Activated CD8-positive, alpha-beta memory T cell treated with anti-CD3 and anti-CD28 coated beads, Interleukin-2, amount 50 U/mL, for 48 hours (primary cell): ENCODE results near the gene KRTAP10-2.
A peak's percentile ranks its signal among the peaks of the same experiment; 100 is the strongest.
"Not testable (repeated sequence)": the region's sequence is repeated elsewhere in the genome, so short reads cannot be mapped to it uniquely, and the experiment has no call there.

ENCODE experiments used
- DNase-seq: peaks from one replicate; pipeline ENCODE4 v3.0.0-alpha.2; 2020

KRTAP10-2 gene, protein sequence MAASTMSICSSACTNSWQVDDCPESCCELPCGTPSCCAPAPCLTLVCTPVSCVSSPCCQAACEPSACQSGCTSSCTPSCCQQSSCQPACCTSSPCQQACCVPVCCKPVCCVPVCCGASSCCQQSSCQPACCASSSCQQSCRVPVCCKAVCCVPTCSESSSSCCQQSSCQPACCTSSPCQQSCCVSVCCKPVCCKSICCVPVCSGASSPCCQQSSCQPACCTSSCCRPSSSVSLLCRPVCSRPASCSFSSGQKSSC

GRCh38 chr21:44551340-44551961 lies at the start of gene KRTAP10-2:
KRTAP10-2 (minus strand) TSS chr21:44551505; CDS start chr21:44551458, 47 bp downstream.
- peak; percentile 33 for DNase-seq

DNA sequence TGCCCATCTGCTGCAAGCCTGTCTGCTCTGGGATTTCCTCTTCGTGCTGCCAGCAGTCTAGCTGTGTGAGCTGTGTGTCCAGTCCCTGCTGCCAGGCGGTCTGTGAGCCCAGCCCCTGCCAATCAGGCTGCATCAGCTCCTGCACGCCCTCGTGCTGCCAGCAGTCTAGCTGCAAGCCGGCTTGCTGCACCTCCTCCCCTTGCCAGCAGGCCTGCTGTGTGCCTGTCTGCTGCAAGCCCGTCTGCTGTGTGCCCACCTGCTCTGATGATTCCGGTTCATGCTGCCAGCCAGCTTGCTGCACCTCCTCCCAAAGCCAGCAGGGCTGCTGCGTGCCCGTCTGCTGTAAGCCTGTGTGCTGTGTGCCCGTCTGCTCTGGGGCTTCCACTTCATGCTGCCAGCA lies 49.8 kb upstream of the KRTAP10-2 start:
- DNase-seq = not testable (repeated sequence)

DNA sequence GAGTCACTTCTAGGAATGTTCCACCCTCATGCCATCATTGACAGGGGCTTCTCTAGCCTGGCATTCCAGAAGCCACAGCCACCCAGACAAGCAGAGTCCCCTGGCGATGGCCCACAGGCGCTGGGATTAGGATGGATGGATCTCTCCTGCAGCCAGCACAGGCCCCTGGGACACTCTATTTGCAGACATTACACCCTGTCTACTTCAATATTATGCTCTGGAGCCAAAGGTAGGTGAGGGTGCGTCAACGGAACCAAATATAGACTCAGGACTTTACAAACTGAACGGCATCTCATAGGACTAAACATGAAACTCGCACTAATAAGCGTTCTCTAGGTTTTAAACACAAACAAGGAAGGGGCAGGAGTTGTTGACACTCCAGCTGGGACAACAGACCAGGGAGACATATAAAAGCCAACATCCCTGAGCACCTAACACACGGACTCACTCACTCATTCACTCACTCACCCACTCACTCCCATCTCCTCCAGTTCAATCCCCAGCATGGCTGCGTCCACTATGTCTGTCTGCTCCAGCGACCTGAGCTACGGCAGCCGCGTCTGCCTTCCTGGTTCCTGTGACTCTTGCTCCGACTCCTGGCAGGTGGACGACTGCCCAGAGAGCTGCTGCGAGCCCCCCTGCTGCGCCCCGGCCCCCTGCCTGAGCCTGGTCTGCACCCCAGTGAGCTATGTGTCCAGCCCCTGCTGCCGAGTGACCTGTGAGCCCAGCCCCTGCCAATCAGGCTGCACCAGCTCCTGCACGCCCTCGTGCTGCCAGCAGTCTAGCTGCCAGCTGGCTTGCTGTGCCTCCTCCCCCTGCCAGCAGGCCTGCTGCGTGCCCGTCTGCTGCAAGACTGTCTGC lies 49.0 kb upstream of the KRTAP10-2 start, which contains the start of gene KRTAP10-7:
TSS of gene KRTAP10-7 (plus strand) at position 480 of the 861 bp plus-strand sequence. CDS start at position 505, 25 bp downstream.
- DNase-seq = not testable (repeated sequence)

DNA sequence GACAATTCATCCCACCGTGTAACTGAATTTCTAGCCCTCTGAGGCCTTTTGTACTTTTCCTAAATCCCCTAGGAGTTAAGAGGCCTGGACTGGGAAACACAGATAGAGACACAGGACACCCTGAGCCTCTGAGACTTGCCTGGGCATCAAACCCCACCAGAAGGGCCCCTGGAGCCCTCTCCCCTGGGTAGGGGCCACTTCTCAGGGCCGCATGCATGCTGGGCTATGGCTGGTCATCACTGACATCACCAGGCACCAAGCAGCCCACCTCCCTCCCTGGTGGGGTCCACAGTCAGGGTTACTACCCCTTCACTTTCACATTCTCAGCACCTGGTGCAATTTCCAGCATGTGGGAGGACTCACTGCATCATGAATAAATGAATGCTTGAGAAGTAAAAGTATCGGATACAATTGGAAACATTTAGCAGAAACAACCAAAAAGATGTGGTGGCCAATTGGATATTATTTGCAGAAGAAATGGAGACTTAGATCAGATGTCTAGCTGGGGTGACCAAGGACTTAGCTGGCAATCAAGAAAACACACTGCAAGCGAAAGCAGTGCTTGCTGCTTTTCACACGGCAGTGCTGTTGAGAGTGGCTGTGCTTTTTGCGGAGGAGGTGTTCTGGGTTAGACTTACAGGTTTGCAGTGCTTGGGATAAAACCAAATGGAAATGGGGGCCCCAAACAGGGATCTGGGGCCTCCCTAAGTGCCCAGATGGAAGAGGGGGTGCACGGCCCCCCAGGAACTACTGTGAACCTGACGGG lies 48.1 kb upstream of the KRTAP10-2 start:
- no peak for DNase-seq

DNA sequence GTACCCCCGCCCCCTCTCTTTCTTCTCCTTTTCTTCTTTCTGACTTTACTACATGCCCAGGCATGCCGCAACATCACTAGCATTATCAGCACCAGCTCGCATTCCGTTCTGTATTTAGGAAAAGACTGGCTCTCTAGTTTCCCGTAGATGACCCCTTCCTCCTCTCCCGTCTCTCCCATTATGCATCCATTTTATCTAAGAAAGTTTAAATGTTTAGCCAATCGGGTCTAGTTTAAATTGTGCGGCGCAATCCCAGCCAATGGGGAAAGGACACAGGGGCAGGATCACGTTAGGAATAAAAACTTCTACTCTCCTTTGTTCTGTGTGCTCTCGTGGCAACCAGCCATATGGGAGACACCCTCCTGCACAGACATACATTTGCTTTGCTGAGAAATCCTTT lies 46.8 kb upstream of the KRTAP10-2 start:
- DNase-seq = no peak

DNA sequence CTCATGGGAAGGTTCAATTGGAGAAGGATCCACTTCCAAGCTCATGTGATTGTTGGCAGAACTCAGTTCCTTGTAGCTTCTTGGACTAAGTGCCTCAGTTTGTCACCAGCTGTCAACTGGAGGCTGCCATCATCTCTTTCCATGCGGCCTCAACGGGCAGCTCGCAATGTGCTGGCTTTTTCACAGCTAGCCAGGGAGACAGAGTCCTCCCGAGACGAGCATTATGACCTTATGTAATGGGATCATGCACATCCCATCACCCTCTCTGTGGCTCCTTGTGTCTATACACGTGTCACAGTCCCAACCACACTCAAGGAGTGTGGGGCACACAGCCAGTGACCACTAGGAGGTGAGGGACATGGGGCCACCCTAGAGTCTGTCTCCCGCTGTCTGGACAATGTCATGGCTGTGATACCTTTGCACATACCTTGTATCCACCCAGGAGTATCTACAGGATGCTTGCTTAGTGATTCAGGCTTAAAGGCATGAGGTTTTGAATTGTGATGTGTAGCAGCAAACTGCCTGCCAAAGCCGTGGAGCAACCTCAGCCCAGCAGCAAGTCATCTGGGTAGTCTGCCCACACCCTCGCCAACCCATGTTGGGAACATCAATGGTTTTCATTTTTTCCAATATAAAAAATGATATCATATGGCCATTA lies 44.9 kb upstream of the KRTAP10-2 start:
- peak; percentile 34 for DNase-seq

GRCh38 chr21:44595524-44595923 lies 44.2 kb upstream of the KRTAP10-2 start:
- peak; percentile 35 for DNase-seq

DNA sequence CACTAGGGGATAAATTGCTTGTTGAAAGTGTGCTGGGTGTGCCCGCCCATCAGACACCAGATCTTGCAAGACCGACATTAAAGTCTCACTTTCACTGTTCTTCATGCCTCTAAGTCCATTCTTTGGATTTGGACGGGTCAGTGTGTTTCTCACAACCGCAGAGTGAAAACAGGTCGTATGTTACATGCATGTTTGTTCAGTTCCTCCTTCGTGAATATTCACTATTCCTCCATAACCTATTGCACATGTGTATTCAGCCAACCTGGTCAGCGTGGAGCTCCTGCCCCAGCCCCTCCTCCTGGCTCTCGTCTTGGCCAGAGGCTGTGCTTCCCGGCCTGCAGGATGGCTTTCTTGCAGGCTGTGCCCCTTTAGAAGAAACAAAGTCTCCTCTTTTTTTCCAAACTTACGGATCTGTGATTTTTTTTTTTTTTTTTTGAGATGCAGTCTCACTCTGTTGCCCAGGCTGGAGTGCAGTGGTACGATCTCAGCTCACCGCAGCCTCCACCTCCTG lies 43.2 kb upstream of the KRTAP10-2 start:
- peak; percentile 42 for DNase-seq

GRCh38 chr21:44593598-44594405 lies 42.5 kb upstream of the KRTAP10-2 start:
- peak; percentile 32 for DNase-seq

DNA sequence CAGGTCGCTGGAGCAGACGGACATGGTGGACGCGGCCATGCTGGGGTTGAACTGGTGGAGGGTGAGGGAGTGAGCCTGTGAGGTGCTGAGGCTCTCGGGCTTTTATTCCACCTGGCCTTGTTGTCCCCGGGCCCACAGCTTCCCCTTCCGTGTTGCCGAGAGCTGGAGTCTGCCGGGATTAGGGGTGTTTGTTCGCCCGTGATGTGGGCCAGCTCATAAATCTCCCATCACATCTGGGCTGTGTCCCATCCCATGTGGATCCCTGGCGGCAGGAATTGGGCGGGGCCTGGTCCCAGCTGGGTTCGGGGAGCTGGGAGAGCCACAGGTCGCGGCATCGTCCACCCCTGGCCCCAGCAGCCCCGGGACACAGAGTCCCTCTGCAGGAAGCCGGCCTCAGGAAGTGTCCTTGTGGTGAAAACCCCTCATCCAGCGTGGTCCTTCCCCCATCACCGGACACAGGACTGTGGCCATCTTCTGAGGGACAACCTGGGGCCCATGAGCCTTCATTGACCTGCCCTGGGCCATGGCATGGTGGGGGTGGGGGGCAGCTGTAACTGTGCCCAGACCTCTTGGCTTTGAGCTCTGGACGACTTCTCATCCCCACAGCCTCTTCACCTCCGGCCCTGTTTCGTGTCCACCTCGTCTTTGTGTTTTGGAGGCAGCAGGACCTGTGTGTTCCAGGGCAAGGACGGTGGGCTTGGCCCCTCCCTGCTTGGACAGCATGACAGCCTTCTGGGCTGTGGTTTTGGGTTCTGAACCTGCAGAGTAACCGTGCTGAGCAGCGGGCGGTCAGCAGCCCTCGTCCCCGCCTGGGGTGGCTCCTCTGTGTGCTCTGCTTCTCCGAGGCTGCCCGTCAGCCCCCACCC lies 41.4 kb upstream of the KRTAP10-2 start, which contains the start of gene KRTAP10-6:
TSS of gene KRTAP10-6 (minus strand) at position 60 of the 866 bp plus-strand sequence. CDS start at position 39, 21 bp downstream.
- DNase-seq = peak; percentile 35

DNA sequence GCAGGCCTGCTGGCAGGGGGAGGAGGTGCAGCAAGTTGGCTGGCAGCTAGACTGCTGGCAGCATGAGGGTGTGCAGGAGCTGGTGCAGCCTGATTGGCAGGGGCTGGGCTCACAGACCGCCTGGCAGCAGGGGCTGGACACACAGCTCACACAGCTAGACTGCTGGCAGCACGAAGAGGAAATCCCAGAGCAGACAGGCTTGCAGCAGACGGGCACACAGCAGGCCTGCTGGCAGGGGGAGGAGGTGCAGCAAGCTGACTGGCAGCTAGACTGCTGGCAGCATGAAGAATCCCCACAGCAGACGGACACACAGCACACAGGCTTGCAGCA lies 40.5 kb upstream of the KRTAP10-2 start:
- DNase-seq = peak; percentile 36

- DNase-seq = peak; percentile 44
These were observed 39.8 kb upstream of the KRTAP10-2 start for GRCh38 chr21:44590897-44591800.

- no peak for DNase-seq
These were observed 39.0 kb upstream of the KRTAP10-2 start for GRCh38 chr21:44590311-44590721.

- DNase-seq = no peak
These were observed 38.4 kb upstream of the KRTAP10-2 start for GRCh38 chr21:44589586-44590305.

DNA sequence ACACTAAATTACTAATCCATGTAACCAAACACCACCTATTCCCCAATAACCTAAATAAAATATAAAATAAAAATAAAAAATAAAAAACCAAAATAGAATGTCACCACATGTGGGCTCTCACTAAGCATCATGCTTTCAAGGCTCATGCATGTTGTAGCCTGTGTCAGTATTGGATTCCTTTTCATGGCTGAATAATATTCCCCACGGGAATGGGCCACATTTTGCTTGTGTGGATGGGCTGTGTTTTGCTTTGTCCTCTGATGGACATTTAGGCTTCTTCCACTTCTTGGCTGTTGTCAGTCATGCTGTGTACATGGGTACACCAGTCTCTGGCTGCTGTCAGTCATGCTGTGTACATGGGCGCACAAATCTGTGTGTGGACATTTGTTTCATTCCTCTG lies 37.8 kb upstream of the KRTAP10-2 start:
- DNase-seq = no peak

DNA sequence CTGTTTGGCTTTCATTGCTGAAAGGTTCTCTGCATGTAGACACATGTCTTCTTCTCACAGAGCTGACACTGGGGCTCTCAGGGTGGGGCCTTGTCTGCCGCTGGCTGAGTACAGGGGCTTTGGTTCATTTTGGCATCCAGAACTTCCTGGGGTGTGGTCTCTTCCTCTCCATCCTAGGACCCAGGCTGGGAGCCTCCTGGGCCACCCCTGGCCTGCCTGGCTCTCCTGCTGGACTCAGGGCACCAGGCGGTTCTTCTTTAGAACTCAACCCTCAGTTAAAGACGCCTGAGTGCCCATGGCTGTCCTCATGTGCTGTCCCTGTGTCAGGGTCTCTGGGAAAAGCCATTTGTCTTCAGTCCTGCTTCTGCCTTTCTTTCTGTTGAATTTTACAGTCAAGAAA lies 34.6 kb upstream of the KRTAP10-2 start:
- no peak for DNase-seq

DNA sequence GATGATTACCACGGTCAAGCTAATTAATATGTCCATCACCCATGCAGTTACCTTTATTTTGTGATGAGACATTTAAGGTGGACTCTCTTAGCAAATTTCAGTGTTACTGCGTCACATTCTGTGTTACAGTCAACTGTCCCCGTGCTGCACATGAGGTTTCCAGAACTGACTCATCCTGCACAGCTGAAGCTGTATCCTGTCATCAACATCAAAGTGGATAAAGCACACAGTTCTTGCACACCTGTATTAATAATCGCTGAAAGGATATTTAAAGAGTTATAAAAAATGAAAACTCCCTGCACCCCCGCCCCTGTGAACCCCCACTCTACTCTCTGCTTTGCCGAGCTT lies 32.5 kb upstream of the KRTAP10-2 start:
- no peak for DNase-seq

DNA sequence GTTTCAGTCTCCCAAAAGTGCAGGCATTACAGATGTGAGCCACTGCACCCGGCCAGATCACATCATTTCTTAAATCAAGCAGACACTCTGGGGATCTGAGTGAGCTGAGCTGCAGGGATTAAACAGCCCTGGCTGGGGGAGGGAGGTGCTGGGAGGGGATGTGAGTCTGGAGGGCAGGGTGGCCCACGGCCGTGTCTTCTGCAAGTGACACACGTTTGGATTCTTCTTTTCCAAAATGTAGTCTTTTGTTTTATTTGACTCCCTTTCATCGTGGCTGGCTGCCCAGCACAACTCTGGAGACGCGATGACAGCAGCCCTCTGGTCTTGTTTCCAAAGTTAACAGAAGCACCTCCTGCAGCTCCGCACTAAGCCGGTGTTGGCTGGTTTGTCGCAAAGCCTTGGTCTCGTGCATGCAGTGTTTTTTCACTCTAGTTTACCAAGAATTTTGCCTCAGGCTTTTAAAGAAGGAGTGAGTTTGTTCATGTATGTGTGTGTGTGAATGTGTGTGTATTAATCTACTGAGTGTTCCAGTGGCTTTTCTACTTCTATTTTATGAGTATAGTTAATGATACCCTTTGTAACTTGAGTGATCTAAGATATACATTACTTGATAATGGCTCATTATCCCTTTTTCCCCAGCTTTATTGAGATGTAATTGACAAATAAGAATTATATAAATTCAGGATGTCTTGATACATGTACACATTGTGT lies 31.9 kb upstream of the KRTAP10-2 start:
- DNase-seq = no peak
